ENCODE measurements around the gene DCTN1. TPM values are rescaled to one million over a fixed set of nuclear protein-coding genes. Genes with fewer than 3 reads are reported as not detected.

The DCTN1 gene
- polyA plus RNA-seq, 2 of the 4 experiments (the other 2 are of a cell fraction): 95.1 to 106 TPM

DNA sequence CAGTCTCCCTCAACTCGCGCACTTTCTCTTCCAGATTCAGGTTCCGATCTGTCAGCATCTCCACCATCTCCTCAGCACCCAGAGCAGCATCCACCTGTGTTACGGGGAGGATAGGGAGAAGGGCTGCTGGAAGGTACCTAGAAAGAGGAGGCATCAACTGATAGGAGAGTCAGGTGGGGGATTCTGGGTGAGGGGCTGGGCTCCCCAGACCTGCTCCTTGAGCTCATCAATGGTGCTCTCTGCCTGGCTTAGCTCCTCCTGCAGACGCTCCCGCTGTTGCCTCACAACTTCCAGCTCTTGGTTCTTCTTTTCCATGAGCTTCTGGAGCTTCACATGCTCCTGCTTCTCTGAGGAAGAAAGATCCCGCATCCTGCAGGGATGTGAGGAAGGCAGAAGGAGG, 10.1 kb downstream of the DCTN1 start:
- WGBS (ENCODE audit: missing lambda C conversion rate): 94% methylated on average over 7 of the region's 7 CpGs
- no peak for DNase-seq (ENCODE audit: low read depth in 1 of 2, low spot score in 1 of 2)
- Histone ChIP-seq H3K27ac (no peak overlapping the region), H3K4me2 (no peak overlapping the region), H3K4me1 (0 out of 3 replicates have a peak, but pooled peaks cover 4% of the 10 kb centered on the region), H3K4me3 (no peak overlapping the region), H3K9me3 (no peaks in the 10 kb centered on the region)
- no peak for ATAC-seq
- no peak for TF ChIP-seq FOSL2 (IDR thresholded peaks at IDR 0.05)
- no peak for TF ChIP-seq FOSL2 (CRISPR knock-in tag; IDR thresholded peaks at IDR 0.05)
- TF ChIP-seq ZSCAN20 (CRISPR knock-in tag; IDR thresholded peaks at IDR 0.05): no peak
- TF ChIP-seq HOXB5 (CRISPR knock-in tag; IDR thresholded peaks at IDR 0.05): no peak
- TF ChIP-seq, protein P1, sequence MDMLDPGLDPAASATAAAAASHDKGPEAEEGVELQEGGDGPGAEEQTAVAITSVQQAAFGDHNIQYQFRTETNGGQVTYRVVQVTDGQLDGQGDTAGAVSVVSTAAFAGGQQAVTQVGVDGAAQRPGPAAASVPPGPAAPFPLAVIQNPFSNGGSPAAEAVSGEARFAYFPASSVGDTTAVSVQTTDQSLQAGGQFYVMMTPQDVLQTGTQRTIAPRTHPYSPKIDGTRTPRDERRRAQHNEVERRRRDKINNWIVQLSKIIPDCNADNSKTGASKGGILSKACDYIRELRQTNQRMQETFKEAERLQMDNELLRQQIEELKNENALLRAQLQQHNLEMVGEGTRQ (IDR thresholded peaks at IDR 0.05): no peak
- TF ChIP-seq KDM5A (IDR thresholded peaks at IDR 0.05): no peak
- TF ChIP-seq, protein P2, sequence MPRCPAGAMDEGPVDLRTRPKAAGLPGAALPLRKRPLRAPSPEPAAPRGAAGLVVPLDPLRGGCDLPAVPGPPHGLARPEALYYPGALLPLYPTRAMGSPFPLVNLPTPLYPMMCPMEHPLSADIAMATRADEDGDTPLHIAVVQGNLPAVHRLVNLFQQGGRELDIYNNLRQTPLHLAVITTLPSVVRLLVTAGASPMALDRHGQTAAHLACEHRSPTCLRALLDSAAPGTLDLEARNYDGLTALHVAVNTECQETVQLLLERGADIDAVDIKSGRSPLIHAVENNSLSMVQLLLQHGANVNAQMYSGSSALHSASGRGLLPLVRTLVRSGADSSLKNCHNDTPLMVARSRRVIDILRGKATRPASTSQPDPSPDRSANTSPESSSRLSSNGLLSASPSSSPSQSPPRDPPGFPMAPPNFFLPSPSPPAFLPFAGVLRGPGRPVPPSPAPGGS (IDR thresholded peaks at IDR 0.05): no peak
- no peak for TF ChIP-seq HOXA7 (CRISPR knock-in tag; IDR thresholded peaks at IDR 0.05)
- TF ChIP-seq GATA3 (IDR thresholded peaks at IDR 0.05; ENCODE audit: borderline replicate concordance): no peak
- no peak for TF ChIP-seq CHD4 (IDR thresholded peaks at IDR 0.05; ENCODE audit: borderline replicate concordance)
- TF ChIP-seq BHLHE40 (IDR thresholded peaks at IDR 0.05; ENCODE audit: low read depth, low read length): no peak
- TF ChIP-seq, protein P3, sequence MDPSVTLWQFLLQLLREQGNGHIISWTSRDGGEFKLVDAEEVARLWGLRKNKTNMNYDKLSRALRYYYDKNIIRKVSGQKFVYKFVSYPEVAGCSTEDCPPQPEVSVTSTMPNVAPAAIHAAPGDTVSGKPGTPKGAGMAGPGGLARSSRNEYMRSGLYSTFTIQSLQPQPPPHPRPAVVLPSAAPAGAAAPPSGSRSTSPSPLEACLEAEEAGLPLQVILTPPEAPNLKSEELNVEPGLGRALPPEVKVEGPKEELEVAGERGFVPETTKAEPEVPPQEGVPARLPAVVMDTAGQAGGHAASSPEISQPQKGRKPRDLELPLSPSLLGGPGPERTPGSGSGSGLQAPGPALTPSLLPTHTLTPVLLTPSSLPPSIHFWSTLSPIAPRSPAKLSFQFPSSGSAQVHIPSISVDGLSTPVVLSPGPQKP (IDR thresholded peaks at IDR 0.05; ENCODE audit: low read depth, low read length): no peak
- no peak for TF ChIP-seq SREBF2 (IDR thresholded peaks at IDR 0.05)
- TF ChIP-seq CBX8 (IDR thresholded peaks at IDR 0.05): no peak
- no peak for TF ChIP-seq RFX5 (IDR thresholded peaks at IDR 0.05)
- no peak for TF ChIP-seq NPAS2 (CRISPR knock-in tag; IDR thresholded peaks at IDR 0.05; ENCODE audit: borderline replicate concordance)
- TF ChIP-seq CHD2 (IDR thresholded peaks at IDR 0.05; ENCODE audit: low read length, partially characterized antibody): no peak
- TF ChIP-seq CBX2 (IDR thresholded peaks at IDR 0.05; ENCODE audit: borderline replicate concordance, low read depth): no peak
- TF ChIP-seq FOXS1 (CRISPR knock-in tag; IDR thresholded peaks at IDR 0.05): no peak
- POLR2A ChIA-PET: no interaction called here
- no peak for FAIRE-seq
- CTCF ChIA-PET: interaction anchor here (1.0 to 7.0 kb wide), 8 partner anchors 9 to 35 kb away, joined by 3 to 30 read pairs (median 8); partner anchors contain the start of gene DCTN1

DNA sequence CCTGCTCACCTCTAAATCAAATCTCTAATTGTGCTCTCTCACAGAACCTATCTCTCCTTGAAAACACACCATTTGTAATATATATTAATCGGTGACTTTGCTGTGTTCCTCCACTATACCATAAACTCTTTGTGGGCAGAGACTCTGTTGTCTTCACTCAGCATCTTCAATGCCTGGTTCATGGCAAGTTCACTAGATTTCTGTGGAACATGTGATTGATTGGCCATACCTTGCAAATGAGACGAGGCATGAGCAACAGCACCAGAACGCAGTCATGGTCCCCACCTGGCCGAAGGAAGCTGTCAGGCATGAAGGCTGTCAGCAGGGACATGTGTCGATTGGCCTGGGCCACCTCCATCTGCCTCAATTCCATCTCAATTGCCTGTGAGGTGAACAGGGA, 11.6 kb downstream of the DCTN1 start:
- ATAC-seq: no peak
- Histone ChIP-seq H3K4me1 (0 out of 3 replicates have a peak, but pooled peaks cover 3% of the 10 kb centered on the region), H3K4me3 (no peak overlapping the region), H3K4me2 (no peak overlapping the region), H3K27ac (no peak overlapping the region), H3K9me3 (no peaks in the 10 kb centered on the region)
- TF ChIP-seq BHLHE40 (IDR thresholded peaks at IDR 0.05; ENCODE audit: low read depth, low read length) (no peak), JUN (IDR thresholded peaks at IDR 0.05) (no peak), ZSCAN20 (CRISPR knock-in tag; IDR thresholded peaks at IDR 0.05) (no peak), CBX8 (IDR thresholded peaks at IDR 0.05) (no peak), HDAC2 (IDR thresholded peaks at IDR 0.05) (no peak), POLR2A (IDR thresholded peaks at IDR 0.05; ENCODE audit: low read length) (no peak), JUNB (IDR thresholded peaks at IDR 0.05) (no peak), ESRRA (IDR thresholded peaks at IDR 0.05; ENCODE audit: borderline replicate concordance, low read length) (no peak), KDM1A (IDR thresholded peaks at IDR 0.05; ENCODE audit: low read depth) (no peak), HEYL (CRISPR knock-in tag; IDR thresholded peaks at IDR 0.05) (no peak)
- TF ChIP-seq, protein P4, sequence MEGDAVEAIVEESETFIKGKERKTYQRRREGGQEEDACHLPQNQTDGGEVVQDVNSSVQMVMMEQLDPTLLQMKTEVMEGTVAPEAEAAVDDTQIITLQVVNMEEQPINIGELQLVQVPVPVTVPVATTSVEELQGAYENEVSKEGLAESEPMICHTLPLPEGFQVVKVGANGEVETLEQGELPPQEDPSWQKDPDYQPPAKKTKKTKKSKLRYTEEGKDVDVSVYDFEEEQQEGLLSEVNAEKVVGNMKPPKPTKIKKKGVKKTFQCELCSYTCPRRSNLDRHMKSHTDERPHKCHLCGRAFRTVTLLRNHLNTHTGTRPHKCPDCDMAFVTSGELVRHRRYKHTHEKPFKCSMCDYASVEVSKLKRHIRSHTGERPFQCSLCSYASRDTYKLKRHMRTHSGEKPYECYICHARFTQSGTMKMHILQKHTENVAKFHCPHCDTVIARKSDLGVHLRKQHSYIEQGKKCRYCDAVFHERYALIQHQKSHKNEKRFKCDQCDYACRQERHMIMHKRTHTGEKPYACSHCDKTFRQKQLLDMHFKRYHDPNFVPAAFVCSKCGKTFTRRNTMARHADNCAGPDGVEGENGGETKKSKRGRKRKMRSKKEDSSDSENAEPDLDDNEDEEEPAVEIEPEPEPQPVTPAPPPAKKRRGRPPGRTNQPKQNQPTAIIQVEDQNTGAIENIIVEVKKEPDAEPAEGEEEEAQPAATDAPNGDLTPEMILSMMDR (IDR thresholded peaks at IDR 0.05): no peak
- TF ChIP-seq, protein P5, sequence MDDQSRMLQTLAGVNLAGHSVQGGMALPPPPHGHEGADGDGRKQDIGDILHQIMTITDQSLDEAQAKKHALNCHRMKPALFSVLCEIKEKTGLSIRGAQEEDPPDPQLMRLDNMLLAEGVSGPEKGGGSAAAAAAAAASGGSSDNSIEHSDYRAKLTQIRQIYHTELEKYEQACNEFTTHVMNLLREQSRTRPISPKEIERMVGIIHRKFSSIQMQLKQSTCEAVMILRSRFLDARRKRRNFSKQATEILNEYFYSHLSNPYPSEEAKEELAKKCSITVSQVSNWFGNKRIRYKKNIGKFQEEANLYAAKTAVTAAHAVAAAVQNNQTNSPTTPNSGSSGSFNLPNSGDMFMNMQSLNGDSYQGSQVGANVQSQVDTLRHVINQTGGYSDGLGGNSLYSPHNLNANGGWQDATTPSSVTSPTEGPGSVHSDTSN (IDR thresholded peaks at IDR 0.05): no peak
- TF ChIP-seq, protein P6, sequence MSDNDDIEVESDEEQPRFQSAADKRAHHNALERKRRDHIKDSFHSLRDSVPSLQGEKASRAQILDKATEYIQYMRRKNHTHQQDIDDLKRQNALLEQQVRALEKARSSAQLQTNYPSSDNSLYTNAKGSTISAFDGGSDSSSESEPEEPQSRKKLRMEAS (IDR thresholded peaks at IDR 0.05): no peak
- DNase-seq (ENCODE audit: low read depth in 1 of 2, low spot score in 1 of 2): no peak
- CTCF ChIA-PET: interaction anchor here (1.8 to 7.0 kb wide), 5 partner anchors 11 to 34 kb away, joined by 4 to 30 read pairs (median 9); partner anchors contain the start of gene DCTN1
- POLR2A ChIA-PET: no interaction called here
- 89% methylated on average over 5 of the region's 5 CpGs for WGBS (ENCODE audit: missing lambda C conversion rate)
- no peak for FAIRE-seq

Measured in A549 (cell line).